GM19397 (cell line): ENCODE data around the gene TCN2.
A peak's percentile ranks its signal among the peaks of the same experiment; 100 is the strongest.
"Not testable (repeated sequence)": the region's sequence is repeated elsewhere in the genome, so short reads cannot be mapped to it uniquely, and the experiment has no call there.

Source experiments
- ATAC-seq: cut with Tn5 transposase; IDR thresholded peaks from one replicate; pipeline ENCODE4 v1.9.1; 2021; ENCODE audit warnings: mild to moderate bottlenecking, moderate library complexity; ENCODE audit not compliant: unreplicated experiment

The TCN2 gene

GRCh38 chr22:30609260-30610185, 2.5 kb downstream of the TCN2 start:
- no peak for ATAC-seq

GRCh38 chr22:30610299-30610698, 3.3 kb downstream of the TCN2 start:
- no peak for ATAC-seq

- no peak for ATAC-seq
These were observed 4.2 kb downstream of the TCN2 start for GRCh38 chr22:30611197-30611596.

DNA sequence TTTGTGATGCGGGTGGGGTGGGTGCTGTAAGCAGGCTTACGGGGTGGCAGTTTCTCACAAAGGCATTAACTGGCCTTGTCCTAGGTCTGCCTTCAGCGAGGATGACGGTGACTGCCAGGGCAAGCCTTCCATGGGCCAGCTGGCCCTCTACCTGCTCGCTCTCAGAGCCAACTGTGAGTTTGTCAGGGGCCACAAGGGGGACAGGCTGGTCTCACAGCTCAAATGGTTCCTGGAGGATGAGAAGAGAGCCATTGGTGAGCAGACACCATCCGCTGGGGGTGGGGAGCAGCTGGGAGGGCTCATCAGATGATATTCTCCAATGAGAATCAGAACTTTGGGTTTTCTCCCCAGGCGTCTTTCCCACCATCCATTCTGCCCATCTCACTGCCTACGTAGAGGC, 5.8 kb downstream of the TCN2 start:
- ATAC-seq = no peak

DNA sequence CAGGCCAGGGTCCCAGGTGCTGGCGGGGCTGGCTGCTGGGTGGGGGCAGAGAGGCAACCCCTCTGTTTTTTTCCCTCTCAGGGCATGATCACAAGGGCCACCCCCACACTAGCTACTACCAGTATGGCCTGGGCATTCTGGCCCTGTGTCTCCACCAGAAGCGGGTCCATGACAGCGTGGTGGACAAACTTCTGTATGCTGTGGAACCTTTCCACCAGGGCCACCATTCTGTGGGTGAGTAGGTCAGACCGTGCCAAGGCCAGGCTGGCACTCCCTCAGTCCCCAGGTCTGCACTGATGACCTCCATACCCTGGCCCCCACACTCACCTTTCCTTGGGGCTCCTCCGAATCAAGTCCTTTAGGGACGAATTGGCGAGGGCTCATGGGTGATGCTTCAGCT, 7.3 kb downstream of the TCN2 start:
- no peak for ATAC-seq

- ATAC-seq = no peak
These were observed 7.9 kb downstream of the TCN2 start for GRCh38 chr22:30614879-30615278.

- no peak for ATAC-seq
These were observed 8.6 kb downstream of the TCN2 start for GRCh38 chr22:30615543-30615954.

- no peak for ATAC-seq
These were observed 10.8 kb downstream of the TCN2 start for GRCh38 chr22:30617819-30618218.

GRCh38 chr22:30619909-30620308, 12.9 kb downstream of the TCN2 start:
- ATAC-seq = not testable (repeated sequence)

DNA sequence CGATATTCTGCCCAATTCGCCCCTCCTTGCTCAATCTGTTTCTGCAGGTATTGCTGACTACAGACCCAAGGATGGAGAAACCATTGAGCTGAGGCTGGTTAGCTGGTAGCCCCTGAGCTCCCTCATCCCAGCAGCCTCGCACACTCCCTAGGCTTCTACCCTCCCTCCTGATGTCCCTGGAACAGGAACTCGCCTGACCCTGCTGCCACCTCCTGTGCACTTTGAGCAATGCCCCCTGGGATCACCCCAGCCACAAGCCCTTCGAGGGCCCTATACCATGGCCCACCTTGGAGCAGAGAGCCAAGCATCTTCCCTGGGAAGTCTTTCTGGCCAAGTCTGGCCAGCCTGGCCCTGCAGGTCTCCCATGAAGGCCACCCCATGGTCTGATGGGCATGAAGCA, 19.4 kb downstream of the TCN2 start:
- no peak for ATAC-seq

GRCh38 chr22:30627471-30627870, 20.5 kb downstream of the TCN2 start:
- ATAC-seq = no peak

- no peak for ATAC-seq
These were observed 21.5 kb downstream of the TCN2 start for GRCh38 chr22:30628491-30628890.

DNA sequence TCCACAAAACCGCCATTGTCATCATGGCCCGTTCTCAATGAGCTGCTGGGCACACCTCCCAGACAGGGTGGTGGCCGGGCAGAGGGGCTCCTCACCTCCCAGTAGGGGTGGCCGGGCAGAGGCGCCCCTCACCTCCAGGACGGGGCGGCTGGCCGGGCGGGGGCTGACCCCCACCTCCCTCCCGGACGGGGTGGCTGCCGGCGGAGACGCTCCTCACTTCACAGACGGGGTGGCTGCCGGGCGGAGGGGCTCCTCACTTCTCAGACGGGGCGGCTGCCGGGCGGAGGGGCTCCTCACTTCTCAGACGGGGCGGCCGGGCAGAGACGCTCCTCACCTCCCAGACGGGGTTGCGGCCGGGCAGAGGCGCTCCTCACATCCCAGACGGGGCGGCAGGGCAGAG, 24.5 kb downstream of the TCN2 start:
- not testable (repeated sequence) for ATAC-seq

- ATAC-seq = peak; percentile 49
These were observed 27.7 kb downstream of the TCN2 start for GRCh38 chr22:30634471-30635233.

- ATAC-seq = peak; percentile 66
These were observed 28.6 kb downstream of the TCN2 start, which contains the start of gene SLC35E4 for GRCh38 chr22:30635273-30636225. SLC35E4 (plus strand) TSS chr22:30635781; CDS start chr22:30636451, 670 bp downstream.

DNA sequence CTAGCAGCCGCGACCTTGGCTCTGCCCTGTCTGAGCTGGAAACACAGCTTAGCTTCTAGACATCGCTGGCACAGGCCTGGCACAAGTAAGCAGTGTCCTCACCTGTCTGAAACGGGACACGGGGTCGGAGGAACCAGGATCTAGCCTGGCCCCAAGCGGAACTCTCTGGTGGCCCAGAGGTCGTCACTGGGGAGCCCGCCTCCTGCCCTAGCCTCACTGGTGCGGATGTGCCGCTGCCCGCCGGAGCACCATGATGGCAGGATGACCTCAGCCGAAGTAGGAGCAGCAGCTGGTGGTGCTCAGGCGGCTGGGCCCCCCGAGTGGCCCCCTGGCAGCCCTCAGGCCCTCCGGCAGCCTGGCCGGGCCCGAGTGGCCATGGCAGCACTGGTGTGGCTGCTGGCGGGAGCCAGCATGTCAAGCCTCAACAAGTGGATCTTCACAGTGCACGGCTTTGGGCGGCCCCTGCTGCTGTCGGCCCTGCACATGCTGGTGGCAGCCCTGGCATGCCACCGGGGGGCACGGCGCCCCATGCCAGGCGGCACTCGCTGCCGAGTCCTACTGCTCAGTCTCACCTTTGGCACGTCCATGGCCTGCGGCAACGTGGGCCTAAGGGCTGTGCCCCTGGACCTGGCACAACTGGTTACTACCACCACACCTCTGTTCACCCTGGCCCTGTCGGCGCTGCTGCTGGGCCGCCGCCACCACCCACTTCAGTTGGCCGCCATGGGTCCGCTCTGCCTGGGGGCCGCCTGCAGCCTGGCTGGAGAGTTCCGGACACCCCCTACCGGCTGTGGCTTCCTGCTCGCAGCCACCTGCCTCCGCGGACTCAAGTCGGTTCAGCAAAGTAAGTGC, 29.5 kb downstream of the TCN2 start:
- ATAC-seq = no peak

DNA sequence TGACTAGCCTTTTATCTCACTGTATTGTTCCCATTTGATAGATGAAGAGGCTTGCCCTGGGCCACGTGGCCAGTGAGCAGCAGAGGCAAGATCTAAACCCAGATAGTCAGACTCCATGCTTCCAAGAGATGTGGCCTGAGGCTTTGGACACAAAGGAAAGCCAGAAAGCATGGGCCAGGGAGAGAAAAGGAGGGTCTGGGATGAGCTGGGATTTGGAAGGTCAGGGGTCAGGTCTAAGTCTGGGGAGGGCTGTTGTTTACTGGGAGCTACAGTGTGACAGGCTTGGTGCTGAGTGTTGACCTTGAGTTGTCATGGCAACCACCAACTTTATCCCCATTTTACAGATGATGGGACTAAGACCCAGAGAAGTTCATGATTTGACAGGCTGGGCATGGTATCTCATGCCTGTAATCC, 30.7 kb downstream of the TCN2 start:
- ATAC-seq = no peak

- ATAC-seq = no peak
These were observed 33.4 kb downstream of the TCN2 start for GRCh38 chr22:30640361-30640760.

- ATAC-seq = no peak
These were observed 34.0 kb downstream of the TCN2 start for GRCh38 chr22:30640839-30641430.
